Head of caudate nucleus (tissue), 42 donors: ENCODE results near the gene CAMK1G.

ENCODE experiments used
- DNase-seq, 42 donors: peaks; one replicate each; pipeline versions ENCODE4 v3.0.0 to v3.0.0-alpha.2; 2020 to 2021; ENCODE audit warnings: mixed read lengths in 7 of 42
- intact Hi-C: fragments of 100-400 bp; cut with DNase I; formaldehyde crosslinking; loops from one replicate; pipeline ENCODE4 v1.15.0; 2022

CAMK1G gene

GRCh38 chr1:209613400-209614150 lies 30.1 kb downstream of the CAMK1G start:
- peak in 1 of 42 donors; percentile 18 for DNase-seq
- intact Hi-C loops, result no loop called here

- intact Hi-C loops, result no loop called here
Measured at GRCh38 chr1:209614151-209614420, 30.6 kb downstream of the CAMK1G start.

GRCh38 chr1:209614906-209615305 lies 31.4 kb downstream of the CAMK1G start:
- peak in 1 of 42 donors; percentile 17 for DNase-seq
- intact Hi-C loops, result no loop called here

More at GRCh38 chr1:209614151-209614420, 30.6 kb downstream of the CAMK1G start:
- DNase-seq, result peak in 1 of 42 donors; percentile 2

- intact Hi-C loops, result no loop called here
Measured at GRCh38 chr1:209616366-209617046, 33.0 kb downstream of the CAMK1G start.

GRCh38 chr1:209617047-209617673 lies 33.6 kb downstream of the CAMK1G start:
- peak in 1 of 42 donors; percentile 26 for DNase-seq
- intact Hi-C loops, result no loop called here

More at GRCh38 chr1:209616366-209617046, 33.0 kb downstream of the CAMK1G start:
- peak in 1 of 42 donors; percentile 10 for DNase-seq

- DNase-seq, result peak in 1 of 42 donors; percentile 28
- intact Hi-C loops, result no loop called here
Measured at GRCh38 chr1:209617755-209618154, 34.2 kb downstream of the CAMK1G start.

GRCh38 chr1:209618291-209618690 lies 34.8 kb downstream of the CAMK1G start:
- intact Hi-C loops, result no loop called here
- DNase-seq, result no peak

GRCh38 chr1:209618756-209619420 lies 35.4 kb downstream of the CAMK1G start:
- peak; percentile 68 to 98 (median 87) for DNase-seq
- intact Hi-C loops, result no loop called here

GRCh38 chr1:209619696-209620486 lies 36.4 kb downstream of the CAMK1G start:
- intact Hi-C loops, result no loop called here
- DNase-seq, result peak in 1 of 42 donors; percentile 25

GRCh38 chr1:209620487-209620884 lies 37.0 kb downstream of the CAMK1G start:
- peak in 1 of 42 donors; percentile 11 for DNase-seq
- intact Hi-C loops, result no loop called here

GRCh38 chr1:209621286-209621685 lies 37.8 kb downstream of the CAMK1G start:
- intact Hi-C loops, result no loop called here
- DNase-seq, result peak in 1 of 42 donors; percentile 17

GRCh38 chr1:209621741-209622655 lies 38.5 kb downstream of the CAMK1G start:
- DNase-seq, result no peak
- intact Hi-C loops, result no loop called here

- intact Hi-C loops, result no loop called here
Measured at GRCh38 chr1:209622841-209623829, 39.6 kb downstream of the CAMK1G start.

GRCh38 chr1:209624558-209625549 lies 41.3 kb downstream of the CAMK1G start:
- DNase-seq, result peak in 7 of 42 donors; percentile 22 to 55 (median 36)
- intact Hi-C loops, result loop anchor here (5.0 kb wide), 1 partner anchor 48 kb away; no protein-coding TSS in a partner anchor

More at GRCh38 chr1:209622841-209623829, 39.6 kb downstream of the CAMK1G start:
- DNase-seq, result peak in 5 of 42 donors; percentile 24 to 70 (median 45)

- DNase-seq, result peak in 1 of 42 donors; percentile 25
- intact Hi-C loops, result loop anchor here (2.0 to 5.0 kb wide), 2 partner anchors 25 to 49 kb away; no protein-coding TSS in a partner anchor
Measured at GRCh38 chr1:209625791-209626285, 42.3 kb downstream of the CAMK1G start.
